ENCODE data around the gene TSPAN8.

- TF ChIP-seq CTCF (conservative IDR thresholded peaks at IDR 0.05) (no peak), ZFX (IDR thresholded peaks at IDR 0.05) (no peak)
Observed at GRCh38 chr12:71139153-71139735, 18.6 kb downstream of the TSPAN8 start.
